ENCODE results near the gene TMEM108.

The TMEM108 gene

GRCh38 chr3:133404920-133405319, 366.7 kb downstream of the TMEM108 start:
- Histone ChIP-seq H3K4me3 (ENCODE audit: low read length) (no peak overlapping the region), H4K20me1 (ENCODE audit: control insufficient read depth, insufficient read depth, low read depth, low read length) (no peaks in the 10 kb centered on the region), H3F3A (ENCODE audit: control insufficient read depth, insufficient read depth) (no peaks in the 10 kb centered on the region), H3K4me1 (ENCODE audit: control insufficient read depth, low read length) (no peaks in the 10 kb centered on the region), H3K27me3 (ENCODE audit: control insufficient read depth, low read length) (no peaks in the 10 kb centered on the region), H3K36me3 (ENCODE audit: control insufficient read depth, low read length) (no peaks in the 10 kb centered on the region), H3K9me3 (ENCODE audit: control insufficient read depth, insufficient read depth, low read length) (no peaks in the 10 kb centered on the region), H3K9me2 (replicated peaks; ENCODE audit: control insufficient read depth, low read length) (no peaks in the 10 kb centered on the region), H3K27ac (ENCODE audit: low read depth, low read length) (no peak overlapping the region), H3K79me2 (ENCODE audit: control insufficient read depth, low read length) (no peaks in the 10 kb centered on the region), H3K4me2 (ENCODE audit: low read length) (no peak overlapping the region)
- no peak for TF ChIP-seq EZH2phosphoT487 (IDR thresholded peaks at IDR 0.05; ENCODE audit: borderline replicate concordance, low read length)
- no peak for TF ChIP-seq CTCF (IDR thresholded peaks at IDR 0.05; ENCODE audit: low read depth, low read length, poor library complexity, severe bottlenecking)

- H3K9me3 ChIP-seq (ENCODE audit: control insufficient read depth, insufficient read depth, low read length) = no peaks in the 10 kb centered on the region
- H4K20me1 ChIP-seq (ENCODE audit: control insufficient read depth, insufficient read depth, low read depth, low read length) = no peaks in the 10 kb centered on the region
- H3K27ac ChIP-seq (ENCODE audit: low read depth, low read length) = no peak overlapping the region
- H3K9me2 ChIP-seq (replicated peaks; ENCODE audit: control insufficient read depth, low read length) = no peaks in the 10 kb centered on the region
- no peak overlapping the region for H3K4me2 ChIP-seq (ENCODE audit: low read length)
- H3K79me2 ChIP-seq (ENCODE audit: control insufficient read depth, low read length) = no peaks in the 10 kb centered on the region
- peaks cover 3% of the 10 kb centered on the region for H3F3A ChIP-seq (ENCODE audit: control insufficient read depth, insufficient read depth)
- no peaks in the 10 kb centered on the region for H3K27me3 ChIP-seq (ENCODE audit: control insufficient read depth, low read length)
- no peak overlapping the region for H3K4me3 ChIP-seq (ENCODE audit: low read length)
- H3K36me3 ChIP-seq (ENCODE audit: control insufficient read depth, low read length) = no peaks in the 10 kb centered on the region
- TF ChIP-seq EZH2phosphoT487 (IDR thresholded peaks at IDR 0.05; ENCODE audit: borderline replicate concordance, low read length) (no peak), CTCF (IDR thresholded peaks at IDR 0.05; ENCODE audit: low read depth, low read length, poor library complexity, severe bottlenecking) (no peak)
- no peaks in the 10 kb centered on the region for H3K4me1 ChIP-seq (ENCODE audit: control insufficient read depth, low read length)
Observed at GRCh38 chr3:133408366-133408765, 370.2 kb downstream of the TMEM108 start.

GRCh38 chr3:133408961-133409360, 370.8 kb downstream of the TMEM108 start:
- H3K79me2 ChIP-seq (ENCODE audit: control insufficient read depth, low read length) = no peaks in the 10 kb centered on the region
- no peaks in the 10 kb centered on the region for H3K27me3 ChIP-seq (ENCODE audit: control insufficient read depth, low read length)
- no peak overlapping the region for H3K4me3 ChIP-seq (ENCODE audit: low read length)
- H3K27ac ChIP-seq (ENCODE audit: low read depth, low read length) = no peak overlapping the region
- H3K9me2 ChIP-seq (replicated peaks; ENCODE audit: control insufficient read depth, low read length) = no peaks in the 10 kb centered on the region
- no peak for TF ChIP-seq EZH2phosphoT487 (IDR thresholded peaks at IDR 0.05; ENCODE audit: borderline replicate concordance, low read length)
- TF ChIP-seq CTCF (IDR thresholded peaks at IDR 0.05; ENCODE audit: low read depth, low read length, poor library complexity, severe bottlenecking) = no peak
- H4K20me1 ChIP-seq (ENCODE audit: control insufficient read depth, insufficient read depth, low read depth, low read length) = no peaks in the 10 kb centered on the region
- no peaks in the 10 kb centered on the region for H3K9me3 ChIP-seq (ENCODE audit: control insufficient read depth, insufficient read depth, low read length)
- H3K4me1 ChIP-seq (ENCODE audit: control insufficient read depth, low read length) = no peaks in the 10 kb centered on the region
- H3F3A ChIP-seq (ENCODE audit: control insufficient read depth, insufficient read depth) = peaks cover 7% of the 10 kb centered on the region
- H3K36me3 ChIP-seq (ENCODE audit: control insufficient read depth, low read length) = no peaks in the 10 kb centered on the region
- no peak overlapping the region for H3K4me2 ChIP-seq (ENCODE audit: low read length)
